ENCODE results near the gene ATG2A.

The ATG2A gene

GRCh38 chr11:64893194-64894069, 23.6 kb downstream of the ATG2A start:
- H3K27me3 ChIP-seq (ENCODE audit: insufficient read depth, low read length): no peaks in the 10 kb centered on the region

GRCh38 chr11:64892838-64893193, 24.2 kb downstream of the ATG2A start:
- no peak overlapping the region for H3K4me3 ChIP-seq (ENCODE audit: low read depth, low read length)
- no peak overlapping the region for H3K27ac ChIP-seq (ENCODE audit: low read depth, low read length)
- H3K27me3 ChIP-seq (ENCODE audit: insufficient read depth, low read length): no peaks in the 10 kb centered on the region

More at GRCh38 chr11:64893194-64894069, 23.6 kb downstream of the ATG2A start:
- no peak overlapping the region for H3K27ac ChIP-seq (ENCODE audit: low read depth, low read length)
- H3K4me1 ChIP-seq (ENCODE audit: control insufficient read depth, insufficient read depth, low read length, unreplicated experiment): peaks cover 4% of the 10 kb centered on the region
- H3K79me2 ChIP-seq (ENCODE audit: control insufficient read depth, insufficient read depth, low read length, unreplicated experiment): no peaks in the 10 kb centered on the region
- H2AFZ ChIP-seq (ENCODE audit: low read length, unreplicated experiment): no peak overlapping the region
- no peak overlapping the region for H3K4me3 ChIP-seq (ENCODE audit: low read depth, low read length)
- no peaks in the 10 kb centered on the region for H3K36me3 ChIP-seq (ENCODE audit: insufficient read depth, low read length)

GRCh38 chr11:64892411-64892831, 24.6 kb downstream of the ATG2A start:
- no peaks in the 10 kb centered on the region for H3K36me3 ChIP-seq (ENCODE audit: insufficient read depth, low read length)
- H3K4me1 ChIP-seq (ENCODE audit: control insufficient read depth, insufficient read depth, low read length, unreplicated experiment): peaks cover 12% of the 10 kb centered on the region
- no peaks in the 10 kb centered on the region for H3K79me2 ChIP-seq (ENCODE audit: control insufficient read depth, insufficient read depth, low read length, unreplicated experiment)
- no peak overlapping the region for H3K27ac ChIP-seq (ENCODE audit: low read depth, low read length)
- H3K4me3 ChIP-seq (ENCODE audit: low read depth, low read length): no peak overlapping the region
- H3K27me3 ChIP-seq (ENCODE audit: insufficient read depth, low read length): no peaks in the 10 kb centered on the region
- H2AFZ ChIP-seq (ENCODE audit: low read length, unreplicated experiment): no peak overlapping the region

More at GRCh38 chr11:64892838-64893193, 24.2 kb downstream of the ATG2A start:
- H3K79me2 ChIP-seq (ENCODE audit: control insufficient read depth, insufficient read depth, low read length, unreplicated experiment): no peaks in the 10 kb centered on the region
- H2AFZ ChIP-seq (ENCODE audit: low read length, unreplicated experiment): no peak overlapping the region
- no peaks in the 10 kb centered on the region for H3K36me3 ChIP-seq (ENCODE audit: insufficient read depth, low read length)
- H3K4me1 ChIP-seq (ENCODE audit: control insufficient read depth, insufficient read depth, low read length, unreplicated experiment): peaks cover 8% of the 10 kb centered on the region

GRCh38 chr11:64891880-64892279, 25.1 kb downstream of the ATG2A start:
- Histone ChIP-seq H3K27me3 (ENCODE audit: insufficient read depth, low read length) (no peaks in the 10 kb centered on the region), H2AFZ (ENCODE audit: low read length, unreplicated experiment) (no peak overlapping the region), H3K79me2 (ENCODE audit: control insufficient read depth, insufficient read depth, low read length, unreplicated experiment) (no peaks in the 10 kb centered on the region), H3K27ac (ENCODE audit: low read depth, low read length) (no peak overlapping the region), H3K4me1 (ENCODE audit: control insufficient read depth, insufficient read depth, low read length, unreplicated experiment) (peaks cover 15% of the 10 kb centered on the region), H3K36me3 (ENCODE audit: insufficient read depth, low read length) (no peaks in the 10 kb centered on the region), H3K4me3 (ENCODE audit: low read depth, low read length) (no peak overlapping the region)

GRCh38 chr11:64891215-64891848, 25.7 kb downstream of the ATG2A start:
- Histone ChIP-seq H3K79me2 (ENCODE audit: control insufficient read depth, insufficient read depth, low read length, unreplicated experiment) (no peaks in the 10 kb centered on the region), H3K4me3 (ENCODE audit: low read depth, low read length) (no peak overlapping the region), H3K27me3 (ENCODE audit: insufficient read depth, low read length) (no peaks in the 10 kb centered on the region), H3K36me3 (ENCODE audit: insufficient read depth, low read length) (no peaks in the 10 kb centered on the region), H2AFZ (ENCODE audit: low read length, unreplicated experiment) (no peak overlapping the region), H3K27ac (ENCODE audit: low read depth, low read length) (no peak overlapping the region), H3K4me1 (ENCODE audit: control insufficient read depth, insufficient read depth, low read length, unreplicated experiment) (peaks cover 15% of the 10 kb centered on the region)

- no peak overlapping the region for H2AFZ ChIP-seq (ENCODE audit: low read length, unreplicated experiment)
- no peak overlapping the region for H3K4me3 ChIP-seq (ENCODE audit: low read depth, low read length)
- H3K79me2 ChIP-seq (ENCODE audit: control insufficient read depth, insufficient read depth, low read length, unreplicated experiment): no peaks in the 10 kb centered on the region
- no peak overlapping the region for H3K27ac ChIP-seq (ENCODE audit: low read depth, low read length)
- H3K4me1 ChIP-seq (ENCODE audit: control insufficient read depth, insufficient read depth, low read length, unreplicated experiment): peaks cover 23% of the 10 kb centered on the region
- H3K27me3 ChIP-seq (ENCODE audit: insufficient read depth, low read length): no peaks in the 10 kb centered on the region
- H3K36me3 ChIP-seq (ENCODE audit: insufficient read depth, low read length): no peaks in the 10 kb centered on the region
Observed at GRCh38 chr11:64890522-64890939, 26.5 kb downstream of the ATG2A start.

- no peak overlapping the region for H3K4me3 ChIP-seq (ENCODE audit: low read depth, low read length)
- H2AFZ ChIP-seq (ENCODE audit: low read length, unreplicated experiment): no peak overlapping the region
- H3K27me3 ChIP-seq (ENCODE audit: insufficient read depth, low read length): no peaks in the 10 kb centered on the region
- no peaks in the 10 kb centered on the region for H3K79me2 ChIP-seq (ENCODE audit: control insufficient read depth, insufficient read depth, low read length, unreplicated experiment)
- H3K4me1 ChIP-seq (ENCODE audit: control insufficient read depth, insufficient read depth, low read length, unreplicated experiment): peaks cover 28% of the 10 kb centered on the region
- H3K27ac ChIP-seq (ENCODE audit: low read depth, low read length): no peak overlapping the region
- no peaks in the 10 kb centered on the region for H3K36me3 ChIP-seq (ENCODE audit: insufficient read depth, low read length)
Observed at GRCh38 chr11:64888729-64889511, 28.1 kb downstream of the ATG2A start.

- H2AFZ ChIP-seq (ENCODE audit: low read length, unreplicated experiment): no peak overlapping the region
- H3K4me3 ChIP-seq (ENCODE audit: low read depth, low read length): no peak overlapping the region; the same call in 1 of the 2 replicates
- no peaks in the 10 kb centered on the region for H3K79me2 ChIP-seq (ENCODE audit: control insufficient read depth, insufficient read depth, low read length, unreplicated experiment)
- H3K27ac ChIP-seq (ENCODE audit: low read depth, low read length): no peak overlapping the region
- no peaks in the 10 kb centered on the region for H3K36me3 ChIP-seq (ENCODE audit: insufficient read depth, low read length)
- H3K27me3 ChIP-seq (ENCODE audit: insufficient read depth, low read length): no peaks in the 10 kb centered on the region
- peaks cover 28% of the 10 kb centered on the region for H3K4me1 ChIP-seq (ENCODE audit: control insufficient read depth, insufficient read depth, low read length, unreplicated experiment)
Observed at GRCh38 chr11:64888406-64888728, 28.6 kb downstream of the ATG2A start.

- H3K27me3 ChIP-seq (ENCODE audit: insufficient read depth, low read length): no peaks in the 10 kb centered on the region
- no peak overlapping the region for H3K27ac ChIP-seq (ENCODE audit: low read depth, low read length)
- no peaks in the 10 kb centered on the region for H3K79me2 ChIP-seq (ENCODE audit: control insufficient read depth, insufficient read depth, low read length, unreplicated experiment)
- H3K36me3 ChIP-seq (ENCODE audit: insufficient read depth, low read length): no peaks in the 10 kb centered on the region
- peaks cover 28% of the 10 kb centered on the region for H3K4me1 ChIP-seq (ENCODE audit: control insufficient read depth, insufficient read depth, low read length, unreplicated experiment)
- H2AFZ ChIP-seq (ENCODE audit: low read length, unreplicated experiment): peak overlapping the region; percentile 89
- peak overlapping the region; percentile 39; the same call in 1 of the 2 replicates for H3K4me3 ChIP-seq (ENCODE audit: low read depth, low read length)
Observed at GRCh38 chr11:64887757-64888405, 29.1 kb downstream of the ATG2A start.

GRCh38 chr11:64887234-64887756, 29.7 kb downstream of the ATG2A start:
- Histone ChIP-seq H3K27me3 (ENCODE audit: insufficient read depth, low read length) (no peaks in the 10 kb centered on the region), H2AFZ (ENCODE audit: low read length, unreplicated experiment) (peak overlapping the region; percentile 89), H3K79me2 (ENCODE audit: control insufficient read depth, insufficient read depth, low read length, unreplicated experiment) (no peaks in the 10 kb centered on the region), H3K4me1 (ENCODE audit: control insufficient read depth, insufficient read depth, low read length, unreplicated experiment) (peaks cover 28% of the 10 kb centered on the region), H3K4me3 (ENCODE audit: low read depth, low read length) (no peak overlapping the region), H3K36me3 (ENCODE audit: insufficient read depth, low read length) (no peaks in the 10 kb centered on the region), H3K27ac (ENCODE audit: low read depth, low read length) (no peak overlapping the region)

Measured in ACC112 (cell line).